Tibial nerve (tissue), 4 donors: ENCODE data around the gene ZSCAN12. TPM values are rescaled to one million over a fixed set of nuclear protein-coding genes. Genes with fewer than 3 reads are reported as not detected.

Experiments used
- DNase-seq, 2 donors: peaks; one replicate each; pipeline ENCODE4 v3.0.0-alpha.2; 2019; ENCODE audit warnings: low spot score in 2 of 2
- H3K27ac ChIP-seq, 4 donors: fragments of 200-600 bp; sonication (generic) in 3 of 4; one replicate each; pipeline ENCODE4 v1.5.1; 2017 to 2019; ENCODE audit warnings: mild to moderate bottlenecking in 1 of 4
- H3K27me3 ChIP-seq, 2 donors: fragments of 200-600 bp; sonication (generic) in 1 of 2; one replicate each; pipeline versions ENCODE4 v1.5.1 to v1.6.0; 2017 to 2019
- H3K36me3 ChIP-seq, 3 donors: fragments of 200-600 bp; sonication (generic); one replicate each; pipeline ENCODE4 v1.5.1; 2018 to 2019
- H3K4me1 ChIP-seq, 4 donors: fragments of 200-600 bp; sonication (generic) in 3 of 4; one replicate each; pipeline ENCODE4 v1.5.1; 2017 to 2019
- H3K4me3 ChIP-seq, 4 donors: fragments of 200-600 bp; sonication (generic) in 3 of 4; one replicate each; pipeline ENCODE4 v1.5.1; 2017 to 2019; ENCODE audit warnings: mild to moderate bottlenecking in 1 of 4, moderate library complexity in 1 of 4
- H3K9me3 ChIP-seq, 4 donors: fragments of 200-600 bp; sonication (generic) in 3 of 4; one replicate each; pipeline ENCODE4 v1.5.1; 2017 to 2019
- CTCF ChIP-seq, 5 experiments: fragments of 200-600 bp in 3 of 5; fragments of 450-650 bp in 2 of 5; sonication (generic) in 3 of 5; IDR thresholded peaks; one replicate each; pipeline ENCODE4 v1.5.1; 2016 to 2019; ENCODE audit warnings: antibody characterized with exemption in 5 of 5, mild to moderate bottlenecking in 3 of 5, moderate library complexity in 2 of 5
- EP300 ChIP-seq, 2 donors: sonication (generic); formaldehyde crosslinking; IDR thresholded peaks; one replicate each; pipeline ENCODE4 v1.6.1; 2017; ENCODE audit warnings: antibody characterized with exemption in 2 of 2, mild to moderate bottlenecking in 1 of 2
- POLR2A ChIP-seq, 2 donors: fragments of 450-650 bp; IDR thresholded peaks; one replicate each; pipeline ENCODE4 v1.6.1; 2017; ENCODE audit warnings: antibody characterized with exemption in 2 of 2, mild to moderate bottlenecking in 2 of 2, moderate library complexity in 2 of 2
- WGBS, 2 donors: methylation state at CpG; one replicate each; pipeline ENCODE4 v1.1.5; 2018; 5-methylcytosine and 5-hydroxymethylcytosine counted together
- total RNA-seq, 4 donors: library from RNA; depleted of rRNA; stranded (reverse); fragments of >200 nt; gene quantifications; one replicate each; pipeline ENCODE4 v1.1.0, GENCODE V29; 2016

The ZSCAN12 gene
- total RNA-seq, 4 donors from 2014 or later, result 4.7 to 7.8 (median 7.2) TPM

GRCh38 chr6:28425944-28426541 is 26.5 kb upstream of the ZSCAN12 start:
- no peak for TF ChIP-seq POLR2A (IDR thresholded peaks at IDR 0.05)
- no peak for TF ChIP-seq CTCF (IDR thresholded peaks at IDR 0.05)
- TF ChIP-seq EP300 (IDR thresholded peaks at IDR 0.05), result no peak
- no peaks in the 10 kb centered on the region for H3K4me1 ChIP-seq
- peaks cover 0 to 9% (median 0%) of the 10 kb centered on the region in 4 donors for H3K9me3 ChIP-seq
- H3K36me3 ChIP-seq, result peaks cover 0 to 24% (median 0%) of the 10 kb centered on the region in 3 donors
- DNase-seq, result no peak
- H3K27me3 ChIP-seq, result no peaks in the 10 kb centered on the region
- no peak overlapping the region for H3K4me3 ChIP-seq
- no peak overlapping the region for H3K27ac ChIP-seq
- WGBS, 2 donors, result 92 to 93% methylated on average over 4 of the region's 4 CpGs

GRCh38 chr6:28424163-28424562 is 24.6 kb upstream of the ZSCAN12 start:
- peaks cover 0 to 13% (median 0%) of the 10 kb centered on the region in 3 donors for H3K36me3 ChIP-seq
- H3K27ac ChIP-seq, result no peak overlapping the region
- DNase-seq, result no peak
- no peaks in the 10 kb centered on the region for H3K27me3 ChIP-seq
- H3K4me3 ChIP-seq, result no peak overlapping the region
- TF ChIP-seq POLR2A (IDR thresholded peaks at IDR 0.05) (no peak), EP300 (IDR thresholded peaks at IDR 0.05) (no peak), CTCF (IDR thresholded peaks at IDR 0.05) (no peak)
- no peaks in the 10 kb centered on the region for H3K4me1 ChIP-seq
- H3K9me3 ChIP-seq, result peaks cover 0 to 9% (median 0%) of the 10 kb centered on the region in 4 donors

- Histone ChIP-seq H3K36me3 (peaks cover 0 to 13% (median 0%) of the 10 kb centered on the region in 3 donors), H3K27ac (no peak overlapping the region), H3K4me1 (no peaks in the 10 kb centered on the region), H3K4me3 (no peak overlapping the region), H3K27me3 (no peaks in the 10 kb centered on the region), H3K9me3 (peaks cover 0 to 9% (median 0%) of the 10 kb centered on the region in 4 donors)
- no peak for DNase-seq
- no peak for TF ChIP-seq POLR2A (IDR thresholded peaks at IDR 0.05)
- no peak for TF ChIP-seq CTCF (IDR thresholded peaks at IDR 0.05)
- TF ChIP-seq EP300 (IDR thresholded peaks at IDR 0.05), result no peak
- WGBS, 2 donors, result 92 to 97% methylated on average over 1 of the region's 1 CpG
Observed at GRCh38 chr6:28423546-28423945, 24.0 kb upstream of the ZSCAN12 start.

GRCh38 chr6:28413681-28414080 is 14.1 kb upstream of the ZSCAN12 start:
- no peak overlapping the region for H3K4me3 ChIP-seq
- no peak overlapping the region for H3K27ac ChIP-seq
- H3K4me1 ChIP-seq, result no peaks in the 10 kb centered on the region
- no peaks in the 10 kb centered on the region for H3K27me3 ChIP-seq
- no peak for TF ChIP-seq EP300 (IDR thresholded peaks at IDR 0.05)
- no peak for TF ChIP-seq POLR2A (IDR thresholded peaks at IDR 0.05)
- no peak for TF ChIP-seq CTCF (IDR thresholded peaks at IDR 0.05)
- H3K9me3 ChIP-seq, result peaks cover 0 to 22% (median 0%) of the 10 kb centered on the region in 4 donors
- no peak for DNase-seq
- H3K36me3 ChIP-seq, result no peaks in the 10 kb centered on the region

GRCh38 chr6:28410767-28411166 is 11.2 kb upstream of the ZSCAN12 start:
- DNase-seq, result no peak
- WGBS, 2 donors, result 94 to 95% methylated on average over 2 of the region's 2 CpGs
- Histone ChIP-seq H3K9me3 (peaks cover 0 to 22% (median 0%) of the 10 kb centered on the region in 4 donors), H3K4me1 (no peaks in the 10 kb centered on the region), H3K4me3 (no peak overlapping the region), H3K27me3 (no peaks in the 10 kb centered on the region), H3K27ac (no peak overlapping the region), H3K36me3 (no peaks in the 10 kb centered on the region)
- no peak for TF ChIP-seq CTCF (IDR thresholded peaks at IDR 0.05)
